ENCODE data around the gene GSE1. TPM values are rescaled to one million over a fixed set of nuclear protein-coding genes. Genes with fewer than 3 reads are reported as not detected.

The GSE1 gene
- total RNA-seq, 1 donor from 2014 or later = 80.8 TPM

DNA sequence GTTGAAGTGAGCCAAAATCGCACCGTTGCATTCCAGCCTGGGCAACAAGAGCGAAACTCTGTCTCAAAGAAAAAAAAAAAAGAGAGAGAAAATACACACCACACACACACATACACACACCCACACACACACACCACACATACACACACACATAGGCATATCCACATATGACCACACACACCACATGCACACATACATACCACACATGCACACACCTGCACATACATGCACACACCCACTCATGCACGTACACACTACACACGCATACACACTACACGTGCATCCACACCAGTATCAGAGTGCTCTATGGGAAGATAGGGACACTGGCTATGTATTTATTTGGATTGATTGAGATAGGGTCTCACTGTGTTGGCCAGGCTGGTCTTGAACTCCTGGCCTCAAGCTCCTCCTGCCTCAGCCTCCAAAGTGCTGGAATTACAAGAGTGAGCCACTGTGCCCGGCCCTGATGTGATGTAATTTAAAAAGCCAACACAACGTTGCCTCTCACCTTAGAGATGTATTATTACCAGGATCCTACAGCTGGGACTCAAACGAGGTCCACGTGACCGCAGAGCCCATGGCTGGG is 93.4 kb downstream of the GSE1 start:
- no peak for DNase-seq (ENCODE audit: extremely low spot score in 2 of 2)
- Histone ChIP-seq H3K36me3 (no peaks in the 10 kb centered on the region), H3K27ac (no peak overlapping the region), H3K4me1 (no peaks in the 10 kb centered on the region), H3K9me3 (no peaks in the 10 kb centered on the region), H3K4me3 (no peak overlapping the region), H3K27me3 (no peaks in the 10 kb centered on the region)
- intact Hi-C loops (cut with DNase I) = no loop called here
- TF ChIP-seq, protein P1, sequence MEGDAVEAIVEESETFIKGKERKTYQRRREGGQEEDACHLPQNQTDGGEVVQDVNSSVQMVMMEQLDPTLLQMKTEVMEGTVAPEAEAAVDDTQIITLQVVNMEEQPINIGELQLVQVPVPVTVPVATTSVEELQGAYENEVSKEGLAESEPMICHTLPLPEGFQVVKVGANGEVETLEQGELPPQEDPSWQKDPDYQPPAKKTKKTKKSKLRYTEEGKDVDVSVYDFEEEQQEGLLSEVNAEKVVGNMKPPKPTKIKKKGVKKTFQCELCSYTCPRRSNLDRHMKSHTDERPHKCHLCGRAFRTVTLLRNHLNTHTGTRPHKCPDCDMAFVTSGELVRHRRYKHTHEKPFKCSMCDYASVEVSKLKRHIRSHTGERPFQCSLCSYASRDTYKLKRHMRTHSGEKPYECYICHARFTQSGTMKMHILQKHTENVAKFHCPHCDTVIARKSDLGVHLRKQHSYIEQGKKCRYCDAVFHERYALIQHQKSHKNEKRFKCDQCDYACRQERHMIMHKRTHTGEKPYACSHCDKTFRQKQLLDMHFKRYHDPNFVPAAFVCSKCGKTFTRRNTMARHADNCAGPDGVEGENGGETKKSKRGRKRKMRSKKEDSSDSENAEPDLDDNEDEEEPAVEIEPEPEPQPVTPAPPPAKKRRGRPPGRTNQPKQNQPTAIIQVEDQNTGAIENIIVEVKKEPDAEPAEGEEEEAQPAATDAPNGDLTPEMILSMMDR (IDR thresholded peaks at IDR 0.05) = no peak
- TF ChIP-seq POLR2AphosphoS5 (IDR thresholded peaks at IDR 0.05; ENCODE audit: insufficient read depth in 1 of 2, low read depth in 1 of 2) (no peak), POLR2A (IDR thresholded peaks at IDR 0.05) (no peak)

DNA sequence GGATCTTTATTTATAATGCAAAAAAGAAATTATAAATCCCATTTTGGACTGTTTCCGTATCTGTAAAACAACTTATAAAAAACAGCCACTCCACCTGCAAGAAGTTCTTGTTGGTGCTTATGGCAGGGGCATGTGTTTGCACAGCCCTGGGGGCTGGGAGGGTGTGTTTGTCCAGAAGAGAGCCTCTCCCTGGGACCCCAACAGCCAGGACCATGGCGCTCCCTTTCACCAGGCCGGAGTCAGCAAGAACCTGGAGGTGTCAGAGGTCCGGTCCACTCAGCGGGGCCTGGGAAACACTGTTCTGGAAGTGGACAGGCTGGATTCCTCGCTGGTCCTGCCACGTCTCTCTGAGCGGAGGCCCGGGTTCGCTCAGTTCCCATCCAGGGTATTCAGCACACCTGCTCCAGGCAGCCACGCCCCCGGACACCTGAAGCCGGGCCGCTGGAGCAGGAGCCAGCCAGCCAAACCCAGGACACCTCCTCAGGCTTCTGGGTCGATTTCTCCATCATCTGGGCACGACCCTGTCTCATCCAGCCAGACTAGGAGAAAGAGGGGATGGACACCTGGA is 94.5 kb downstream of the GSE1 start:
- Histone ChIP-seq H3K27ac (no peak overlapping the region), H3K9me3 (no peaks in the 10 kb centered on the region), H3K4me1 (no peaks in the 10 kb centered on the region), H3K36me3 (no peaks in the 10 kb centered on the region), H3K27me3 (no peaks in the 10 kb centered on the region), H3K4me3 (no peak overlapping the region)
- DNase-seq (ENCODE audit: extremely low spot score in 2 of 2) = no peak
- intact Hi-C loops (cut with DNase I) = no loop called here
- TF ChIP-seq POLR2AphosphoS5 (IDR thresholded peaks at IDR 0.05; ENCODE audit: insufficient read depth in 1 of 2, low read depth in 1 of 2) = no peak
- TF ChIP-seq, protein P1 (IDR thresholded peaks at IDR 0.05) = no peak
- TF ChIP-seq POLR2A (IDR thresholded peaks at IDR 0.05) = no peak

DNA sequence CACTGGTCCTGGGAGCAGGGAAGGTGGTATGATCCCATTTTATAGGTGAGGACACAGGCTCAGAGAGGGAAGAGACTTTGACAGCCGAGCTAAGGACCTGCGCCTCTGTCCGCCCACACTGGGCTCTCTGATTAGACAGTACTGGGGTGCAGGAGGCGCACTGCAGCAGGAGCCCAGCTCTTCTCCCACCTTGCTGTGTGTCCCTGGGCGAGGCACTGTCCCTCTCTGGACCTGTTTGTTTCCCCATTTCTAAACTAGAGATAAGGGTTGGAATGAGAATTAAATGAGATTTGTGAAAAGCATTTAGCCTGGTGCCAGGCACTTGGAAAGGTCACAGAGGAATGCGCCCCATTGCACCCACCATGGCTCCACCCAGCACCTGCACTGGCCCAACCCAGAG is 95.2 kb downstream of the GSE1 start:
- TF ChIP-seq POLR2AphosphoS5 (IDR thresholded peaks at IDR 0.05; ENCODE audit: insufficient read depth in 1 of 2, low read depth in 1 of 2) (no peak), POLR2A (IDR thresholded peaks at IDR 0.05) (no peak)
- TF ChIP-seq, protein P1 (IDR thresholded peaks at IDR 0.05) = no peak
- H3K27ac ChIP-seq = no peak overlapping the region
- no peaks in the 10 kb centered on the region for H3K36me3 ChIP-seq
- intact Hi-C loops (cut with DNase I) = no loop called here
- no peaks in the 10 kb centered on the region for H3K4me1 ChIP-seq
- no peaks in the 10 kb centered on the region for H3K9me3 ChIP-seq
- H3K4me3 ChIP-seq = no peak overlapping the region
- DNase-seq (ENCODE audit: extremely low spot score in 2 of 2) = no peak
- H3K27me3 ChIP-seq = no peaks in the 10 kb centered on the region

DNA sequence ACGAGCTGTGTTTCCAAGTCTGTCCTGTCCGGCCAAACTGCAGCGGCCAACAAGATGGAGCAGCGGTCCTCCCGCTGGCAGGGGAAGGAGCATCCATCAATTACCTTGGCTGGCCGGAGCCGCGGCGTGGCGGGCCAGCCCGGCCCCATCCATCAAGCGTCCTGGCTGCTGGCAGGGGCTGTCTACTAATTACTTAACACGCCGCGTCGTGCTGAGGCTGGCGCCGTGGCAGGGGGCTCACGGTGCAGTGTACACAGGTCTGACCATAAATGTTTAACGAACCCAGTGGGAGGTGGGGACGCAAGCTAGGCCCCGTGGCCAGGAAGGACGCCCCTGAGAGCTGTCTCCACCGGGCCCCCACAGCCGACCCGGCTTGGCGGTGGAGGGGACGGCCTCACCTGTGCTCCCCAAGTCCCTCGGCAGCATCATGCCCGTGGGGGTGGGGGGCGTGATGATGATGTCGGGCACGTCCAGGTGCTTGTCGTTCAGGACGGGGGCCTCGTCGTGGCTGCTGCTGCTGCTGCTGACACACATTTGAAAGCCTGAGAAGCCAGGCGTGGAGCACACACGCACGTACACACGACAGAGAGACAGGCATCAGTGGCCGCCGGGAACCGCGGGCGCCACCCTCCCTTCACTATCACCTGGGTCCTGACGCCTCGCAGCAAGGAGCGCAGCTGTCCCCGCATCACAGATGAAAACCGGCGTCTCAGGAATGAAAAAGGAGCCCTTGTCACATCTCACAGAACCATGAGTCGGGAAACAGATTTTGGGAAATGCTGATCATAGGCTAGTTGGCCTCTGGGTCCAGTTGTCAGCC is 96.9 kb downstream of the GSE1 start:
- H3K4me1 ChIP-seq = no peaks in the 10 kb centered on the region
- H3K27ac ChIP-seq = no peak overlapping the region
- TF ChIP-seq, protein P1 (IDR thresholded peaks at IDR 0.05) = no peak
- no peak for TF ChIP-seq POLR2A (IDR thresholded peaks at IDR 0.05)
- no peak for TF ChIP-seq POLR2AphosphoS5 (IDR thresholded peaks at IDR 0.05; ENCODE audit: insufficient read depth in 1 of 2, low read depth in 1 of 2)
- no peak for DNase-seq (ENCODE audit: extremely low spot score in 2 of 2)
- no peaks in the 10 kb centered on the region for H3K9me3 ChIP-seq
- no peaks in the 10 kb centered on the region for H3K27me3 ChIP-seq
- intact Hi-C loops (cut with DNase I) = loop anchor here (10.0 kb wide), 2 partner anchors 435 to 595 kb away; partner anchors contain the start of gene CIBAR2
- no peaks in the 10 kb centered on the region for H3K36me3 ChIP-seq
- no peak overlapping the region for H3K4me3 ChIP-seq
